Stomach (tissue), 9 donors: Measurements from ENCODE around the gene FRMPD2. TPM values are rescaled to one million over a fixed set of nuclear protein-coding genes. Genes with fewer than 3 reads are reported as not detected.

Experiments used
- DNase-seq, 2 donors: peaks; one replicate each; pipeline versions ENCODE4 v3.0.0 to v3.0.0-alpha.2; 2013 to 2019
- H3K27ac ChIP-seq, 5 donors: fragments of 200-600 bp in 4 of 5; sonication (generic) in 4 of 5; one replicate each; pipeline ENCODE4 v1.5.1; 2013 to 2019; ENCODE audit warnings: mild to moderate bottlenecking in 1 of 5, moderate library complexity in 1 of 5
- H3K27me3 ChIP-seq, 3 donors: fragments of 200-600 bp; sonication (generic); one replicate each; pipeline ENCODE4 v1.5.1; 2017 to 2019; ENCODE audit warnings: mixed run types in 1 of 3
- H3K36me3 ChIP-seq, 4 donors: fragments of 200-600 bp; sonication (generic); 1 replicate in 3 of 4; 2 replicates in 1 of 4; pipeline ENCODE4 v1.5.1; 2016 to 2019
- H3K4me1 ChIP-seq, 4 donors: fragments of 200-600 bp; sonication (generic); one replicate each; pipeline ENCODE4 v1.5.1; 2016 to 2019
- H3K4me3 ChIP-seq, 4 donors: fragments of 200-600 bp; sonication (generic) in 3 of 4; one replicate each; pipeline ENCODE4 v1.5.1; 2016 to 2019; ENCODE audit warnings: mild to moderate bottlenecking in 1 of 4
- H3K9me3 ChIP-seq, 4 donors: fragments of 200-600 bp; sonication (generic); one replicate each; pipeline ENCODE4 v1.5.1; 2016 to 2019
- CTCF ChIP-seq, 7 experiments: fragments of 450-650 bp in 4 of 7; fragments of 200-600 bp in 3 of 7; sonication (generic) in 3 of 7; IDR thresholded peaks; one replicate each; pipeline ENCODE4 v1.5.1; 2016 to 2019; ENCODE audit warnings: antibody characterized with exemption in 7 of 7, control low read depth in 2 of 7, mild to moderate bottlenecking in 1 of 7
- EP300 ChIP-seq: sonication (generic); formaldehyde crosslinking; IDR thresholded peaks from one replicate; pipeline ENCODE4 v1.6.1; 2017; ENCODE audit warnings: antibody characterized with exemption
- POLR2A ChIP-seq, 4 donors: fragments of 450-650 bp; IDR thresholded peaks; one replicate each; pipeline ENCODE4 v1.6.1; 2016; ENCODE audit warnings: antibody characterized with exemption in 4 of 4, control low read depth in 2 of 4, mild to moderate bottlenecking in 1 of 4, moderate library complexity in 1 of 4
- POLR2AphosphoS5 ChIP-seq, 3 donors: sonication (generic); formaldehyde crosslinking; IDR thresholded peaks; one replicate each; pipeline ENCODE4 v1.6.1; 2016; ENCODE audit warnings: antibody characterized with exemption in 3 of 3
- WGBS, 5 donors: extraction: QIAGEN DNeasy Blood & Tissue Kit in 3 of 5; methylation state at CpG; one replicate each; pipeline versions ENCODE4 v1.1.5 to v1.1.7; 2013 to 2018; 5-methylcytosine and 5-hydroxymethylcytosine counted together
- intact Hi-C: fragments of 100-400 bp; cut with DNase I; formaldehyde crosslinking; loops from one replicate; pipeline ENCODE4 v1.15.1; 2023; ENCODE audit warnings: low total_unique reads
- polyA plus RNA-seq, 3 donors: library from polyadenylated mRNA; stranded (reverse); fragments of 200-250 nt; gene quantifications; one replicate each; pipeline ENCODE4 v1.2.3, GENCODE V29; 2013
- total RNA-seq, 5 donors: library from RNA; depleted of rRNA; stranded (reverse); fragments of >200 nt; gene quantifications; one replicate each; pipeline versions ENCODE4 v1.1.0 to v1.2.3, GENCODE V29; 2014 to 2016
- donor health status: healthy with polysubstance abuse.
- donor health status: Bipolar disorder and iron deficiency.
- donor health status: healthy.

FRMPD2 gene
- total and polyA plus RNA-seq, 8 donors: under 0.01 to 0.15 (median 0.03) TPM; not detected in 4

- Histone ChIP-seq H3K9me3 (peaks cover 0 to 8% (median 6%) of the 10 kb centered on the region in 4 donors), H3K36me3 (no peaks in the 10 kb centered on the region), H3K27ac (no peak overlapping the region), H3K4me1 (peaks cover 0 to 21% (median 9%) of the 10 kb centered on the region in 4 donors), H3K4me3 (no peak overlapping the region), H3K27me3 (peaks cover 0 to 10% (median 0%) of the 10 kb centered on the region in 3 donors)
- DNase-seq: no peak
- WGBS, 5 donors: 89 to 95% (median 93%) methylated on average over 1 of the region's 1 CpG
- TF ChIP-seq CTCF (IDR thresholded peaks at IDR 0.05) (no peak), EP300 (no peak), POLR2AphosphoS5 (IDR thresholded peaks at IDR 0.05) (no peak), POLR2A (IDR thresholded peaks at IDR 0.05) (no peak)
- intact Hi-C loops: no loop called here
These were observed 11.9 kb upstream of the FRMPD2 start for GRCh38 chr10:48286356-48286755.

GRCh38 chr10:48285710-48286109 lies 11.2 kb upstream of the FRMPD2 start:
- Histone ChIP-seq H3K9me3 (peaks cover 0 to 8% (median 6%) of the 10 kb centered on the region in 4 donors), H3K36me3 (no peaks in the 10 kb centered on the region), H3K4me1 (peaks cover 0 to 21% (median 9%) of the 10 kb centered on the region in 4 donors), H3K27ac (no peak overlapping the region), H3K27me3 (peaks cover 0 to 10% (median 0%) of the 10 kb centered on the region in 3 donors), H3K4me3 (no peak overlapping the region)
- 53 to 71% (median 61%) methylated on average over 5 of the region's 5 CpGs for WGBS, 5 donors
- peak in 1 of 2 donors; percentile 21 for DNase-seq
- no peak for TF ChIP-seq EP300
- TF ChIP-seq POLR2AphosphoS5 (IDR thresholded peaks at IDR 0.05): no peak
- no peak for TF ChIP-seq CTCF (IDR thresholded peaks at IDR 0.05)
- intact Hi-C loops: no loop called here

- H3K27ac ChIP-seq: no peak overlapping the region
- peaks cover 0 to 10% (median 0%) of the 10 kb centered on the region in 3 donors for H3K27me3 ChIP-seq
- TF ChIP-seq POLR2AphosphoS5 (IDR thresholded peaks at IDR 0.05) (no peak), EP300 (no peak), POLR2A (IDR thresholded peaks at IDR 0.05) (no peak), CTCF (IDR thresholded peaks at IDR 0.05) (no peak)
- H3K4me3 ChIP-seq: no peak overlapping the region
- H3K36me3 ChIP-seq: no peaks in the 10 kb centered on the region
- H3K4me1 ChIP-seq: peaks cover 0 to 12% (median 9%) of the 10 kb centered on the region in 4 donors
- intact Hi-C loops: no loop called here
- WGBS, 5 donors: 28 to 46% (median 33%) methylated on average over 4 of the region's 4 CpGs
- H3K9me3 ChIP-seq: peaks cover 0 to 16% (median 6%) of the 10 kb centered on the region in 4 donors
- no peak for DNase-seq
These were observed 10.3 kb upstream of the FRMPD2 start for GRCh38 chr10:48284811-48285210.

GRCh38 chr10:48284002-48284546 lies 9.6 kb upstream of the FRMPD2 start:
- no peak for TF ChIP-seq POLR2A (IDR thresholded peaks at IDR 0.05)
- no peak for TF ChIP-seq EP300
- no peak for TF ChIP-seq POLR2AphosphoS5 (IDR thresholded peaks at IDR 0.05)
- no peak for TF ChIP-seq CTCF (IDR thresholded peaks at IDR 0.05)
- DNase-seq: no peak
- Histone ChIP-seq H3K4me3 (no peak overlapping the region), H3K27me3 (peaks cover 0 to 10% (median 0%) of the 10 kb centered on the region in 3 donors), H3K36me3 (no peaks in the 10 kb centered on the region), H3K27ac (no peak overlapping the region), H3K9me3 (peaks cover 0 to 16% (median 6%) of the 10 kb centered on the region in 4 donors), H3K4me1 (peaks cover 0 to 11% (median 6%) of the 10 kb centered on the region in 4 donors)
- WGBS, 5 donors: 83 to 90% (median 87%) methylated on average over 2 of the region's 2 CpGs
- intact Hi-C loops: no loop called here
